ENCODE data around the gene IGFL1.
A peak's percentile ranks its signal among the peaks of the same experiment; 100 is the strongest.
"Not testable (repeated sequence)": the region's sequence is repeated elsewhere in the genome, so short reads cannot be mapped to it uniquely, and the experiment has no call there.

The IGFL1 gene

DNA sequence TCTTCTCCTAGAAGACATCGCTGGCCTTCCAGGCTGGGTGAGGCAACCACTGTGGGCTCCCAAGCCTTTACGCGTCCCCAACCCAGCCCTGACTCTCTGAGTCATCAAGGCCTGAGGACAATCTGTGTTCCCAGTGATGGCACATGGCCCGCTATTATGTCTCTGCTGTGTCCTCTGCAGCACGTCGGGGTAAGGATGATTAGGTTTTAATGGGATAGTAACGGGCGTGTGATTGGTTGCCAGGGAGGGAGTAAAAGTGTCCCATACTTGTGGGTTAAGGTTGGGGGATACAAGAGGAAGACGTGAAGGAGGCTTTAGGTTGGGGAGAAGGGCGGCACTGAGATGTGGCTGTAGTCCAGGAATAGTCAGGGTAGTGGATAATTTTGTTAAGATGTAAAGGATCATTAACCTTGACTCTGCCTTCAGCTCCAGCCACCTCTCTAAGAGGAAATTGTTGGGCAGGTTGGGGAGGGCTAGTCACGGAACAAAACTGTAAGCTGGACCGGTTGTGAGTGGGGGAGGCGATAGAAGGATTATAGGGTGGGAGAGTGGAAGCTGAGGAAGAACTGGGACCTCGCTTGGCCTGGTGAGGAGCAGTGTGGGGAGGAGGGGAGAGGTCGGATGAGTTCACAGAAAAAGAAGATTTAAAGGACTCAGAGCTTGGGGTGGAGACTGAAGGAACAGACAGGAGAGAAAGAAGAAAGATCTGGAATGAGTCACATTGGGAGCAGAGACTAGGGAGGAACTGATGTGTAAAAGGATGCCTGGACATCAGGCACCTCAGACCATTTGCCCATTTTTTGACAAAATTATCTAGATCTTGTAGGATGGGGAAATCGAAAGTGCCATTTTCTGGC, 27.9 kb upstream of the IGFL1 start:
- no peak for DNase-seq (ENCODE audit: low read depth in 2 of 2)

GRCh38 chr19:46202426-46202825, 27.1 kb upstream of the IGFL1 start:
- no peak for DNase-seq (ENCODE audit: low read depth in 2 of 2)

GRCh38 chr19:46202872-46203860, 26.4 kb upstream of the IGFL1 start:
- no peak for DNase-seq (ENCODE audit: low read depth in 2 of 2)

- no peak for DNase-seq (ENCODE audit: low read depth in 2 of 2)
Observed at GRCh38 chr19:46204008-46204407, 25.5 kb upstream of the IGFL1 start.

GRCh38 chr19:46205183-46205984, 24.2 kb upstream of the IGFL1 start:
- DNase-seq (ENCODE audit: low read depth in 2 of 2), result no peak

GRCh38 chr19:46206176-46206575, 23.4 kb upstream of the IGFL1 start:
- DNase-seq (ENCODE audit: low read depth in 2 of 2), result no peak

- DNase-seq (ENCODE audit: low read depth in 2 of 2), result no peak
Observed at GRCh38 chr19:46206682-46207081, 22.9 kb upstream of the IGFL1 start.

GRCh38 chr19:46207858-46208257, 21.7 kb upstream of the IGFL1 start:
- DNase-seq (ENCODE audit: low read depth in 2 of 2), result not testable (repeated sequence)

GRCh38 chr19:46209051-46209450, 20.5 kb upstream of the IGFL1 start:
- no peak for DNase-seq (ENCODE audit: low read depth in 2 of 2)

GRCh38 chr19:46209472-46209871, 20.1 kb upstream of the IGFL1 start:
- DNase-seq (ENCODE audit: low read depth in 2 of 2), result no peak

DNA sequence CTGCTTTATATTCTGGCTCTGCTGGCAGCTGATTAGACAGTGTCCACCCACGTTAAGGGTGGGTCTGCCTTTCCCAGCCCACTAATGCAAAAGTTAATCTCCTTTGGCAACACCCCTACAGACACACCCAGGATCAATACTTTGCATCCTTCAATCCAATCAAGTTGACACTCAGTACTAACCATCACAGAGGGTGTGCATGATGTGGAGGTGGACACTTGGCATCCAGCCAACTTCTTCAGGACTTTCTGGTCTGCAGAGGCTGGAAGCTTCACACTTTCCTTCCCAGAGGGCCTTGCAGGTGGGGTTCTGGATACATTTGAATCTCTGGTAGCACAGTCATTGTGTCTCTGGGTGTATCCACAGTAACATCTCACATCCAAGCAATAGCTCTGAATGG, 18.9 kb upstream of the IGFL1 start:
- DNase-seq (ENCODE audit: low read depth in 2 of 2), result no peak

- no peak for DNase-seq (ENCODE audit: low read depth in 2 of 2)
Observed at GRCh38 chr19:46211201-46211881, 18.2 kb upstream of the IGFL1 start.

- DNase-seq (ENCODE audit: low read depth in 2 of 2), result not testable (repeated sequence)
Observed at GRCh38 chr19:46212592-46212991, 16.9 kb upstream of the IGFL1 start.

DNA sequence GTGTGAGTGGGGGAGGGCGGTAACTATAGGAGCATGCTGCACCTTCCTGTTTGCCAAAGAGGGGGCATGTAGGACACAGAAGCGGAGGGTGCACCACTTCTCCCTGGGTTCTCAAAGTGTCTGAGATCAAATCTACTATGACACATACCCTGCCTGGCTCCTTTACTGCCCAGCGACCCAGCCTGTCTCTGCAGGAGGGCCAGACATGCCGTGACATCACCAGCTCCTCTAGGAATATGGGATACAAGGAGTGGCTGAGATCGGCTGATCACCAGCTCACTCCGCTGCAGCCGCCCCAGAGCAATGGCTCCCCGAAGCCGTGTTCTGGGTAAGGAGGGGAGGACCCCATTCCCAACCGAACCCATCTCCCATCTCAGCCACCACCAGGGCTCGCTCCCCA, 16.4 kb upstream of the IGFL1 start:
- DNase-seq (ENCODE audit: low read depth in 2 of 2), result no peak

DNA sequence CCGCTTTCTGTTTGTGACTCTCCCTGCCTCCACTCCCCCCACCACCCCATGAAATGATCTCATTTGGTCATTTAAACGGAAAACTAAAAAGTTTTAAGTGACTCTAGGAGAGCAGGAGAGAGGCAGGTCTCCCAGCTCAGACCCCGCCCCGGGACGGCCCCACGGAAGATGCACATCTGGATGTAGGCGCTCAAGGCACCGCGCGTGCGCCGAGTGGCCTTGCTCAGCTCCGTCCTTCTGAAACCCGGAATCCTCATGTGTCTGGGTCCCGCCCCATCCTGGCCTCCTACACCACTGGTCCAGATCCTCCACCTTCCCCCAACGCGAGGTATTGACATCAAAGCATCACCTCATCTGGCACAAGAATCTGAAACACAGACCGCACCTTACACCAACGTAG, 15.7 kb upstream of the IGFL1 start:
- DNase-seq (ENCODE audit: low read depth in 2 of 2), result no peak

DNA sequence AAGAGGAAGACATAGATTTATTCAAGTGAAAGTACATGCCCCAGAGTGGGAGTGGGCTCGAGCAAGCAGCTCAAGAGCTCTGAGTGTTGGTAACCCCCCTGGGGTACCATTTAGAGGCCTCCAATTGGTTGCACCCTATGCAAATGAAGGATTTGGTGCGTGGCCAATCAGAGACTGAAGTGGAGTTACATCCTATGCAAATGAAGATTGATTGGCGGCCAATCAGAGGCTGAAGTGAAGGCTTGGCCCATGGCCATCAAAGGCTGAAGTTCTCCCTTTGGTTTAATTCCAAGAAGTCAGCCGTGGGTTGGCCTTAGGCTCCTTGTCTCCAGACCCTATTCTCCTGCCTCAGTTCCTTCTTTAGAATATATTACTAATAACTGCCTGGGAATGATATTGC, 12.9 kb upstream of the IGFL1 start:
- DNase-seq (ENCODE audit: low read depth in 2 of 2), result no peak

- DNase-seq (ENCODE audit: low read depth in 2 of 2), result no peak
Observed at GRCh38 chr19:46217476-46217875, 12.1 kb upstream of the IGFL1 start.

GRCh38 chr19:46218160-46218559, 11.4 kb upstream of the IGFL1 start:
- peak in 1 of 2 experiments; percentile 4 for DNase-seq (ENCODE audit: low read depth in 2 of 2)

GRCh38 chr19:46220038-46220615, 9.4 kb upstream of the IGFL1 start:
- DNase-seq (ENCODE audit: low read depth in 2 of 2), result no peak

GRCh38 chr19:46221152-46221551, 8.4 kb upstream of the IGFL1 start:
- DNase-seq (ENCODE audit: low read depth in 2 of 2), result no peak
